Uterus (tissue), 4 donors: Measurements from ENCODE around the gene NFKB2. TPM values are rescaled to one million over a fixed set of nuclear protein-coding genes. Genes with fewer than 3 reads are reported as not detected.

ENCODE experiments used
- DNase-seq, 2 donors: peaks; one replicate each; pipeline ENCODE4 v3.0.0-alpha.2; 2019 to 2020
- H3K27ac ChIP-seq, 2 donors: fragments of 200-600 bp; sonication (generic); 1 replicate in 1 of 2; 2 replicates in 1 of 2; pipeline ENCODE4 v1.5.1; 2016 to 2018
- H3K27me3 ChIP-seq, 2 donors: fragments of 200-600 bp; sonication (generic); one replicate each; pipeline ENCODE4 v1.5.1; 2018 to 2019; ENCODE audit warnings: control low read depth in 1 of 2
- H3K36me3 ChIP-seq, 2 donors: fragments of 200-600 bp; sonication (generic); one replicate each; pipeline ENCODE4 v1.5.1; 2019; ENCODE audit warnings: control low read depth in 1 of 2
- H3K4me1 ChIP-seq, 2 donors: fragments of 200-600 bp; sonication (generic); one replicate each; pipeline ENCODE4 v1.5.1; 2018 to 2019; ENCODE audit warnings: control low read depth in 1 of 2
- H3K4me3 ChIP-seq, 2 donors: fragments of 200-600 bp; sonication (generic); 1 replicate in 1 of 2; 2 replicates in 1 of 2; pipeline ENCODE4 v1.5.1; 2018 to 2019; ENCODE audit warnings: mild to moderate bottlenecking in 1 of 2
- H3K9me3 ChIP-seq, 2 donors: fragments of 200-600 bp; sonication (generic); one replicate each; pipeline ENCODE4 v1.5.1; 2019; ENCODE audit warnings: control low read depth in 1 of 2
- POLR2A ChIP-seq, 2 donors: fragments of 450-650 bp; IDR thresholded peaks; one replicate each; pipeline ENCODE4 v1.6.1; 2016; ENCODE audit warnings: antibody characterized with exemption in 2 of 2, mild to moderate bottlenecking in 1 of 2, moderate library complexity in 1 of 2
- intact Hi-C: fragments of 100-400 bp; cut with DNase I; formaldehyde crosslinking; loops from one replicate; pipeline ENCODE4 v1.15.1; 2023; ENCODE audit warnings: low total_unique reads
- total RNA-seq, 4 donors: library from RNA; depleted of rRNA in 3 of 4; stranded (reverse); fragments of >200 nt in 3 of 4; gene quantifications; one replicate each; pipeline versions ENCODE4 v1.1.0 to v1.2.4, GENCODE V29; 2014 to 2023
- TF ChIP-seq, protein P1 (sequence below), 4 experiments: fragments of 200-600 bp in 2 of 4; fragments of 450-650 bp in 2 of 4; sonication (generic) in 2 of 4; IDR thresholded peaks; one replicate each; pipeline ENCODE4 v1.5.1; 2016 to 2019; ENCODE audit warnings: antibody characterized with exemption in 4 of 4, mild to moderate bottlenecking in 2 of 4, moderate library complexity in 1 of 4
- donor health status: DM: yes; HTN: yes; CAD: no.

Gene NFKB2
- total RNA-seq, 4 donors from 2014 or later, result 6.4 to 61.7 (median 10.7) TPM

DNA sequence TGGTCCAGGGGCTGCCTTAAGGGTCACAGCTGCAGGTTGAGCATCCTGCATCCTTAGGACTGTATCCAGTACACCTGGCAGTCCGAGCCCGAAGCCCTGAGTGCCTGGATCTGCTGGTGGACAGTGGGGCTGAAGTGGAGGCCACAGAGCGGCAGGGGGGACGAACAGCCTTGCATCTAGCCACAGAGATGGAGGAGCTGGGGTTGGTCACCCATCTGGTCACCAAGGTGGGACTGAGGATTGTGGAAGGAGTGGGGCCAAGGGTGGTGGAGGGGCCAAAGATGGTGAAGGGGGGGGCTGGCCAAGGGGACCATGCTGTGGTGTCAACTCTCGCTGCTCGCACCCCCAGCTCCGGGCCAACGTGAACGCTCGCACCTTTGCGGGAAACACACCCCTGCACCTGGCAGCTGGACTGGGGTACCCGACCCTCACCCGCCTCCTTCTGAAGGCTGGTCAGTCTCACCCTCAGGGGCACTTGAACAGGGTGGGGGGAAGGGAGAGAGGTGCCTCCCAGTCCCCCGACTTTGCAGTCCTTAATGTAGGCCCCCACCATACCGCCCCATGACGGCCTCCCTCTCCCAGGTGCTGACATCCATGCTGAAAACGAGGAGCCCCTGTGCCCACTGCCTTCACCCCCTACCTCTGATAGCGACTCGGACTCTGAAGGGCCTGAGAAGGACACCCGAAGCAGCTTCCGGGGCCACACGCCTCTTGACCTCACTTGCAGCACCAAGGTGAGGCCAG, 5.3 kb downstream of the NFKB2 start:
- Histone ChIP-seq H3K27ac (no peak overlapping the region), H3K9me3 (no peaks in the 10 kb centered on the region), H3K27me3 (no peaks in the 10 kb centered on the region), H3K36me3 (no peaks in the 10 kb centered on the region), H3K4me3 (no peak overlapping the region), H3K4me1 (peaks cover 0 to 18% of the 10 kb centered on the region in 2 donors)
- DNase-seq, result no peak
- intact Hi-C loops, result no loop called here
- no peak for TF ChIP-seq POLR2A (IDR thresholded peaks at IDR 0.05)
- TF ChIP-seq, protein P1, sequence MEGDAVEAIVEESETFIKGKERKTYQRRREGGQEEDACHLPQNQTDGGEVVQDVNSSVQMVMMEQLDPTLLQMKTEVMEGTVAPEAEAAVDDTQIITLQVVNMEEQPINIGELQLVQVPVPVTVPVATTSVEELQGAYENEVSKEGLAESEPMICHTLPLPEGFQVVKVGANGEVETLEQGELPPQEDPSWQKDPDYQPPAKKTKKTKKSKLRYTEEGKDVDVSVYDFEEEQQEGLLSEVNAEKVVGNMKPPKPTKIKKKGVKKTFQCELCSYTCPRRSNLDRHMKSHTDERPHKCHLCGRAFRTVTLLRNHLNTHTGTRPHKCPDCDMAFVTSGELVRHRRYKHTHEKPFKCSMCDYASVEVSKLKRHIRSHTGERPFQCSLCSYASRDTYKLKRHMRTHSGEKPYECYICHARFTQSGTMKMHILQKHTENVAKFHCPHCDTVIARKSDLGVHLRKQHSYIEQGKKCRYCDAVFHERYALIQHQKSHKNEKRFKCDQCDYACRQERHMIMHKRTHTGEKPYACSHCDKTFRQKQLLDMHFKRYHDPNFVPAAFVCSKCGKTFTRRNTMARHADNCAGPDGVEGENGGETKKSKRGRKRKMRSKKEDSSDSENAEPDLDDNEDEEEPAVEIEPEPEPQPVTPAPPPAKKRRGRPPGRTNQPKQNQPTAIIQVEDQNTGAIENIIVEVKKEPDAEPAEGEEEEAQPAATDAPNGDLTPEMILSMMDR (IDR thresholded peaks at IDR 0.05), result no peak

DNA sequence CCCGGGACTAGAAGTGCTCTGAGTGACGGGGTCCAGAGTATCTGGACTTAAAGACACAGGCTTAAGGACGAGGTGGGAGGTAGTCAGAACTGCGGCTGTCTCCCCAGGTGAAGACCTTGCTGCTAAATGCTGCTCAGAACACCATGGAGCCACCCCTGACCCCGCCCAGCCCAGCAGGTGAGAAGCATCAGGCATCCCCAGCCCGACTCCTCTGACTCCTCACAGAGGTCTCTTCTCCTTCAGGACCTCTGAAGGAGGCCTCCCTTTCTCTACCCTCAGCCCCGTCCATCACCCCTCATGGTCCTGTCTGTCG, 5.8 kb downstream of the NFKB2 start:
- DNase-seq, result no peak
- no peaks in the 10 kb centered on the region for H3K27me3 ChIP-seq
- TF ChIP-seq, protein P1 (IDR thresholded peaks at IDR 0.05), result no peak
- no peak for TF ChIP-seq POLR2A (IDR thresholded peaks at IDR 0.05)
- no peak overlapping the region for H3K27ac ChIP-seq
- no peaks in the 10 kb centered on the region for H3K9me3 ChIP-seq
- no peaks in the 10 kb centered on the region for H3K36me3 ChIP-seq
- intact Hi-C loops, result no loop called here
- peaks cover 0 to 15% of the 10 kb centered on the region in 2 donors for H3K4me1 ChIP-seq
- H3K4me3 ChIP-seq, result no peak overlapping the region

DNA sequence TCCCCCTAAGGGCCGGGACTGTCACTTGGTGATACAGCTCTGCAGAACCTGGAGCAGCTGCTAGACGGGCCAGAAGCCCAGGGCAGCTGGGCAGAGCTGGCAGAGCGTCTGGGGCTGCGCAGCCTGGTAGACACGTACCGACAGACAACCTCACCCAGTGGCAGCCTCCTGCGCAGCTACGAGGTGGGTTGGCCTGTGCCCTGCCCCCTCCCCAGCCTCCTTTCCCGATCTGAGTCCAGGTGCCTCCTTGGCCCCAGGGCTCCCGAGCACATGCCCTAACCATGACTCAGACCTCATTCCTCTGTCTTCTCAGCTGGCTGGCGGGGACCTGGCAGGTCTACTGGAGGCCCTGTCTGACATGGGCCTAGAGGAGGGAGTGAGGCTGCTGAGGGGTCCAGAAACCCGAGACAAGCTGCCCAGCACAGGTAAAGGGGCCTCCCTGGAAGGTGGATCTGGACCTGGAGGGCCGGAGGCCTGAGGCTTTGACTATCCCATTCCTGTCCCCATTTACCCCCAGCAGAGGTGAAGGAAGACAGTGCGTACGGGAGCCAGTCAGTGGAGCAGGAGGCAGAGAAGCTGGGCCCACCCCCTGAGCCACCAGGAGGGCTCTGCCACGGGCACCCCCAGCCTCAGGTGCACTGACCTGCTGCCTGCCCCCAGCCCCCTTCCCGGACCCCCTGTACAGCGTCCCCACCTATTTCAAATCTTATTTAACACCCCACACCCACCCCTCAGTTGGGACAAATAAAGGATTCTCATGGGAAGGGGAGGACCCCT, 6.4 kb downstream of the NFKB2 start:
- intact Hi-C loops, result no loop called here

DNA sequence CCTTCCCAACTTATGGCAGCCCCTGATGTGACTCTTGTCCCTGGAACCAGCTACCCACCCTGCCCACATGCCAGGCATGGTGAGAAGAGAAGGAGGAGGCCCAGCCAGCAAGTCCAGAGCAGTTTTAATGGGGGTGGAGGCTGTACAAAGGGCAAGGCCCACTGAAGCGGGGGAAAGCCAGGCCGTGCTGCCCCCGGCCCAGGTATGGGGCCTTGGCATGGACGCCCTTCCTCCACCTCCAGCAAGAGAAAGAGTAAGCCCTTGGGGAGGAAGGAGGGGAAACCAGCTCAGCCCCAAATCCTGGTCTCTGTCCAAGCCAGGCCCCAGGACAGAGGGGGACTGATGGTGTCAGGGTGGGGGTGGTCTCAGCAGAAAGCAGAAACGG, 7.0 kb downstream of the NFKB2 start:
- intact Hi-C loops, result no loop called here
- Histone ChIP-seq H3K4me3 (no peak overlapping the region), H3K36me3 (no peaks in the 10 kb centered on the region), H3K27me3 (no peaks in the 10 kb centered on the region), H3K4me1 (peaks cover 0 to 11% of the 10 kb centered on the region in 2 donors), H3K27ac (peak overlapping the region in 1 of 2 donors; percentile 27), H3K9me3 (no peaks in the 10 kb centered on the region)
- TF ChIP-seq, protein P1 (IDR thresholded peaks at IDR 0.05), result no peak
- TF ChIP-seq POLR2A (IDR thresholded peaks at IDR 0.05), result no peak
- DNase-seq, result no peak

More for the DNA sequence above, 6.4 kb downstream of the NFKB2 start:
- Histone ChIP-seq H3K27me3 (no peaks in the 10 kb centered on the region), H3K4me3 (no peak overlapping the region), H3K9me3 (no peaks in the 10 kb centered on the region), H3K36me3 (no peaks in the 10 kb centered on the region), H3K4me1 (peaks cover 0 to 11% of the 10 kb centered on the region in 2 donors), H3K27ac (peak overlapping the region in 1 of 2 donors; percentile 25)
- no peak for DNase-seq
- TF ChIP-seq POLR2A (IDR thresholded peaks at IDR 0.05), result no peak
- TF ChIP-seq, protein P1 (IDR thresholded peaks at IDR 0.05), result no peak

DNA sequence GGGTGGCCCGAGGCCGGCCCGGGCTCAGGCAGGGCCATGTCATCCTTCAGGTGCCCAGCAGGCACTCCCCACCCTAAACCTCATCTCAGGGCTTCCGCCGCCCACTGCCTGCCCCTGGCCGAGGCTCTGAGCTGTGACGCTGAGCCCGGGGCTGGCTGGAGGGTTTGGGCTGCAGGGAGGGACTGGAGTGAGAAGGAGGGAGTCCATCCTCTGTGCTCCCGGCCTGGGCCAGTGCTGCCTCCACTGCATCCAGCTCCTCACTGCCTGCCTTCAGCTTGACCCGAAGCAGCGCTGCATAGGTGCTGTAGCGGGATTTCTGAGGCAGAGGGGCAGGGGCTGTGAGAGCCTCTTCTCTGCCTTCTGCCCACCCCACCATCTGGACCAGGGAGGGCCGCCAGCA, 7.6 kb downstream of the NFKB2 start:
- intact Hi-C loops, result no loop called here
- Histone ChIP-seq H3K36me3 (no peaks in the 10 kb centered on the region), H3K4me3 (no peak overlapping the region), H3K4me1 (peaks cover 0 to 11% of the 10 kb centered on the region in 2 donors), H3K27ac (peak overlapping the region in 1 of 2 donors; percentile 27), H3K9me3 (no peaks in the 10 kb centered on the region), H3K27me3 (no peaks in the 10 kb centered on the region)
- no peak for TF ChIP-seq POLR2A (IDR thresholded peaks at IDR 0.05)
- TF ChIP-seq, protein P1 (IDR thresholded peaks at IDR 0.05), result no peak
- no peak for DNase-seq
